HepG2 (cell line): ENCODE results near the gene VKORC1. TPM values are rescaled to one million over a fixed set of nuclear protein-coding genes. Genes with fewer than 3 reads are reported as not detected.

ENCODE experiments used
- ATAC-seq: fragments of 200-7000 bp; cut with Tn5 transposase; 3 replicates; pipeline ENCODE4 v1.9.1; 2020; ENCODE audit warnings: mild to moderate bottlenecking, moderate library complexity
- BruUV-seq: library from RNA; stranded (reverse); fragments of 400-500 nt; replicated peaks from 2 replicates; lab custom pipeline; 2021; lab: Mats Ljungman, UMichigan
- CTCF ChIA-PET: fragments of 300-600 bp; formaldehyde crosslinking; extraction: SDS; loops from one replicate; lab custom pipeline; 2021; ENCODE audit warnings: low total read pairs, inconsistent platforms, low intra/inter-chr PET ratio; lab: Yijun Ruan, JAX
- POLR2A ChIA-PET: fragments of 350-600 bp; sonication (Branson Sonifier 250); formaldehyde crosslinking; loops from one replicate; lab custom pipeline; 2020; ENCODE audit warnings: antibody characterized with exemption, inconsistent platforms; lab: Yijun Ruan, JAX
- DNase-seq: peaks from one replicate; pipeline ENCODE4 v3.0.0-alpha.2; 2015; ENCODE audit warnings: low spot score
- FAIRE-seq: peaks from 3 replicates; lab custom pipeline; 2011; peaks lifted over from hg19 to GRCh38; lab: Jason Lieb, UNC
- H2AFZ ChIP-seq: one replicate; pipeline ENCODE4 v1.6.1; 2011; ENCODE audit warnings: low read length, inconsistent platforms
- H3K27ac ChIP-seq: fragments of 300-600 bp; 3 replicates; pipeline ENCODE4 v1.8.0; 2011; ENCODE audit warnings: mixed run types, mild to moderate bottlenecking, mixed read lengths, low read length, inconsistent platforms; ENCODE audit not compliant: insufficient read depth; ENCODE audit errors: extremely low read length
- H3K27me3 ChIP-seq, 2 experiments: fragments of 200-600 bp in 1 of 2; 2 replicates in 1 of 2; 3 replicates in 1 of 2; pipeline versions ENCODE4 v1.6.0 to v1.8.0; 2011; ENCODE audit warnings: low read length in 2 of 2, mild to moderate bottlenecking in 2 of 2, moderate library complexity in 2 of 2, inconsistent platforms in 1 of 2; ENCODE audit not compliant: insufficient read depth in 2 of 2, control insufficient read depth in 1 of 2
- H3K36me3 ChIP-seq, 2 experiments: fragments of 200-600 bp in 1 of 2; replicated peaks in 1 of 2; 2 replicates in 1 of 2; 3 replicates in 1 of 2; pipeline versions ENCODE4 v1.5.1 to v1.8.0; 2011; ENCODE audit warnings: low read length in 2 of 2, inconsistent platforms in 1 of 2; ENCODE audit not compliant: insufficient read depth in 2 of 2, control insufficient read depth in 1 of 2
- H3K4me1 ChIP-seq: 2 replicates; pipeline ENCODE4 v1.5.1; 2012; ENCODE audit warnings: low read length, inconsistent platforms; ENCODE audit not compliant: insufficient read depth
- H3K4me2 ChIP-seq: 2 replicates; pipeline ENCODE4 v1.6.0; 2011; ENCODE audit warnings: low read depth, low read length, inconsistent platforms
- H3K4me3 ChIP-seq, 3 experiments: fragments of 200-600 bp in 1 of 3; sonication (generic), shearing (Covaris generic) in 1 of 3; replicated peaks in 1 of 3; 2 replicates each; pipeline ENCODE4 v1.5.1; 2011 to 2016; ENCODE audit warnings: low read length in 3 of 3, inconsistent platforms in 2 of 3, low read depth in 2 of 3, mild to moderate bottlenecking in 2 of 3, control low read depth in 1 of 3, mixed read lengths in 1 of 3; ENCODE audit not compliant: insufficient read depth in 1 of 3
- H3K79me2 ChIP-seq: one replicate; pipeline ENCODE4 v1.6.1; 2011; ENCODE audit warnings: low read length, inconsistent platforms; ENCODE audit not compliant: insufficient read depth
- H3K9ac ChIP-seq: 2 replicates; pipeline ENCODE4 v1.6.0; 2011; ENCODE audit warnings: mild to moderate bottlenecking, low read depth, low read length, inconsistent platforms; ENCODE audit not compliant: insufficient read depth
- H3K9me3 ChIP-seq: 2 replicates; pipeline ENCODE4 v1.5.1; 2012; ENCODE audit warnings: mild to moderate bottlenecking, low read length
- H4K20me1 ChIP-seq: 2 replicates; pipeline ENCODE4 v1.6.0; 2011; ENCODE audit warnings: inconsistent platforms, mild to moderate bottlenecking, low read length, moderate library complexity; ENCODE audit not compliant: insufficient read depth
- POLR2G ChIP-seq: fragments of 200-400 bp; formaldehyde crosslinking; IDR thresholded peaks from 2 replicates; pipeline ENCODE4 v1.6.1; 2018; ENCODE audit warnings: mild to moderate bottlenecking, low read depth, low read length, moderate library complexity
- U2AF1 ChIP-seq: fragments of 200-400 bp; formaldehyde crosslinking; optimal IDR thresholded peaks from 2 replicates; pipeline ENCODE3; 2017; ENCODE audit warnings: mild to moderate bottlenecking, low read depth, low read length
- ZNF75D ChIP-seq: sonication (generic); formaldehyde crosslinking; IDR thresholded peaks from 2 replicates; pipeline ENCODE4 v1.8.1; 2023; ENCODE audit warnings: missing genetic modification reagents, mild to moderate bottlenecking, borderline replicate concordance
- WGBS: methylation state at CpG from one replicate; pipeline ENCODE4 v1.1.6; 2017; ENCODE audit warnings: low lambda C conversion rate; 5-methylcytosine and 5-hydroxymethylcytosine counted together
- in situ Hi-C: cut with HindIII; loops from 2 replicates; pipeline ENCODE4 v1.10.0; 2017; ENCODE audit warnings: low pct_unique_long_range_greater_than_20kb; ENCODE audit not compliant: extremely low pct_ligation_motif_present
- intact Hi-C: fragments of 100-400 bp; cut with micrococcal nuclease; formaldehyde crosslinking; loops from one replicate; pipeline ENCODE4 v1.10.0; 2022; ENCODE audit not compliant: unreplicated experiment
- polyA plus RNA-seq, 8 experiments: library from polyadenylated mRNA; depleted of rRNA in 3 of 8; stranded (reverse) in 7 of 8; unstranded in 1 of 8; fragments of >200 nt; fragmentation: Illumina TruSeq in 4 of 8; extraction: Trizol in 4 of 8; gene quantifications; 2 replicates each; pipeline versions ENCODE4 v1.2.1 to v1.2.3, GENCODE V29; 2011 to 2016; ENCODE audit warnings: low read depth in 4 of 8, missing spikeins in 1 of 8, mixed read lengths in 1 of 8; ENCODE audit not compliant: insufficient read depth in 1 of 8
- total RNA-seq, 5 experiments: library from RNA; depleted of rRNA; stranded (reverse); fragments of >200 nt; fragmentation: Illumina TruSeq; extraction: Trizol; gene quantifications; 2 replicates each; pipeline ENCODE4 v1.2.3, GENCODE V29; 2016; ENCODE audit warnings: low read depth in 1 of 5
- TF ChIP-seq, protein P1 (sequence below): IDR thresholded peaks from 2 replicates; pipeline ENCODE4 v1.6.1; 2018; ENCODE audit warnings: missing genetic modification reagents, mild to moderate bottlenecking, missing compliant biosample characterization
- TF ChIP-seq, protein P2 (sequence below): sonication (generic); formaldehyde crosslinking; IDR thresholded peaks from 2 replicates; pipeline ENCODE4 v1.4.0; 2020; ENCODE audit warnings: missing genetic modification reagents, mild to moderate bottlenecking, borderline replicate concordance

Gene VKORC1
- total and polyA plus RNA-seq, 2 of the 13 experiments (the other 11 are each of a cell fraction or from before 2014, with no cell fraction given), result 141 to 615 TPM

DNA sequence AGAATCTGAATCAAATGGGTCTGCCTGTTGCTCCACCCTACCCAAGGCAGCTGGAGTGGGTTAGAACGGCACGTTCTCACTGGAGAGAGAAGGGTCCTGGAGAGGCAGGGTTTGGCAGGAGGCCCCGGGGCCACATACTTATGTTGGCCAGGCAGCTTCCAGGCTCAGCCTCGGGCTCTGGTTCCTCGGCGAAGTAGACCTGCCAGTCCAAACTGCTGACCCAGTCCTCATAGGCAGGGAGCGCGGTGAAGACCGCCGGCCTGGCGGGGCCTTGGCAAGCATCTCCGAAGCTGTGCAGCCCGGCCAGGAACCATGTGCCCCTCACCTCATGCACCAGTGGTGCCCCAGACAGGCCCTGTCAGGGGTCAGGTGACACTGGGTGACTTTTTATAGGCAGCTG is 10.6 kb downstream of the VKORC1 start (continued):
- TF ChIP-seq, protein P1, sequence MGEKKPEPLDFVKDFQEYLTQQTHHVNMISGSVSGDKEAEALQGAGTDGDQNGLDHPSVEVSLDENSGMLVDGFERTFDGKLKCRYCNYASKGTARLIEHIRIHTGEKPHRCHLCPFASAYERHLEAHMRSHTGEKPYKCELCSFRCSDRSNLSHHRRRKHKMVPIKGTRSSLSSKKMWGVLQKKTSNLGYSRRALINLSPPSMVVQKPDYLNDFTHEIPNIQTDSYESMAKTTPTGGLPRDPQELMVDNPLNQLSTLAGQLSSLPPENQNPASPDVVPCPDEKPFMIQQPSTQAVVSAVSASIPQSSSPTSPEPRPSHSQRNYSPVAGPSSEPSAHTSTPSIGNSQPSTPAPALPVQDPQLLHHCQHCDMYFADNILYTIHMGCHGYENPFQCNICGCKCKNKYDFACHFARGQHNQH, result no peak
- no peak for TF ChIP-seq U2AF1
- TF ChIP-seq, all 625 proteins: peak for 3

DNA sequence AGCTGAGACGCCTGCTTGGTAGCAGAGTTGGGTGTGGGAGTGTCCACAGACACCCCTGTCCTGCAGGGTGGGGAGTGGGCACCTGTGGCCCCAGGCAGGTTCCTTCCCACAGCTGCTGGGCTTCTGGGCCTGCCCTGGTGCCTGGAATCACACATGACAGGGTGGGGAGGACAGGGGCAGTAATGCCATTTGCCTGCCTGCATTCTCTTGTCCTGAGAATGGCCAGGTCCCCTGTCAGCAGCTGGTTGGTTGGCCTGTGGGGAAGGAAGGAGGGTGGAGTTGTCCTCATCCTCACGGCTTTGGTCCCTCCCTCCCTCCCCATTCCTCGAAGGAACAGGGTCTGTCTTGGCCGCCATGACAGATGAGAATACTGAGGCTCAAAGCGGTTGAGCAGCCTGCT is 11.0 kb downstream of the VKORC1 start:
- intact Hi-C loops (no loop called here), in situ Hi-C loops (no loop called here)
- H3K79me2 ChIP-seq, result no peaks in the 10 kb centered on the region
- no peak overlapping the region for H3K9ac ChIP-seq
- no peak overlapping the region for H3K4me2 ChIP-seq
- H2AFZ ChIP-seq, result no peak overlapping the region
- no peaks in the 10 kb centered on the region for H3K4me1 ChIP-seq
- H3K27ac ChIP-seq, result no peak overlapping the region
- ATAC-seq (no peak), DNase-seq (no peak), FAIRE-seq (no peak)
- TF ChIP-seq ZNF75D (CRISPR knock-in tag) (no peak), POLR2G (peak; percentile 43; the same call in 1 of the 2 replicates)
- TF ChIP-seq, protein P2, sequence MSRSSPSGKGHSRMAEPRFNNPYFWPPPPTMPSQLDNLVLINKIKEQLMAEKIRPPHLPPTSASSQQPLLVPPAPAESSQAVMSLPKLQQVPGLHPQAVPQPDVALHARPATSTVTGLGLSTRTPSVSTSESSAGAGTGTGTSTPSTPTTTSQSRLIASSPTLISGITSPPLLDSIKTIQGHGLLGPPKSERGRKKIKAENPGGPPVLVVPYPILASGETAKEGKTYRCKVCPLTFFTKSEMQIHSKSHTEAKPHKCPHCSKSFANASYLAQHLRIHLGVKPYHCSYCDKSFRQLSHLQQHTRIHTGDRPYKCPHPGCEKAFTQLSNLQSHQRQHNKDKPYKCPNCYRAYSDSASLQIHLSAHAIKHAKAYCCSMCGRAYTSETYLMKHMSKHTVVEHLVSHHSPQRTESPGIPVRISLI (CRISPR knock-in tag), result no peak
- 92% methylated on average over 5 of the region's 5 CpGs for WGBS
- POLR2A ChIA-PET, result interaction anchor here (1.1 to 3.3 kb wide), 2 partner anchors 9 kb away, joined by 3 to 17 read pairs; partner anchors contain the start of genes ZNF646 and ZNF668
- CTCF ChIA-PET, result no interaction called here
- no peaks in the 10 kb centered on the region; the same call in 1 of the 2 replicates for H4K20me1 ChIP-seq
- H3K36me3 ChIP-seq, result peaks cover 18 to 27% of the 10 kb centered on the region in 2 experiments
- no peak overlapping the region for H3K4me3 ChIP-seq
- no peaks in the 10 kb centered on the region for H3K9me3 ChIP-seq
- BruUV-seq, result no TSS peak
- H3K27me3 ChIP-seq, result no peaks in the 10 kb centered on the region
